NCI-H2171 treated with DMSO at 0.1 percent for 48 hours (cell line): ENCODE data around the gene PPP2R3B.

Experiments
- DNase-seq: peaks from one replicate; lab custom pipeline; 2025; lab: John Stamatoyannopoulos, UW

The PPP2R3B gene

DNA sequence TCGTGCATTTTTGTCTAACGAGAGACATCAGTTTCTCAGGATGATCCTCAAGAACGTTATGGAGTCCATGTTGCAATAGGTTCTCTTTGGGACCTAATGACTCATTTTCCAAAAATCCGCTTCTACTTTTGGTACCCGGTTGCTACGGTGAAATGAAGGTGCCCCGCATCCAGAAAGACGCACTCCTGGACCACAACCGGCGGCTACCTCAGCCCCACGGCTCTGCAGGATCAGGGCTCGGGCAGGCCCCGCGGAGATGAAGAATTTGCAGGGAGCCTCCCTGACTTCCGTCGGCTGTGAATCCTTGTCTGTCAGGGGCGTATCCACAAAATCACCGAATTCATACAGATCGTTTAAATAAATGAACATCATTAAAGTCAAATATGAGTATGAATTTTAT is 83.7 kb downstream of the PPP2R3B start:
- no peak for DNase-seq

DNA sequence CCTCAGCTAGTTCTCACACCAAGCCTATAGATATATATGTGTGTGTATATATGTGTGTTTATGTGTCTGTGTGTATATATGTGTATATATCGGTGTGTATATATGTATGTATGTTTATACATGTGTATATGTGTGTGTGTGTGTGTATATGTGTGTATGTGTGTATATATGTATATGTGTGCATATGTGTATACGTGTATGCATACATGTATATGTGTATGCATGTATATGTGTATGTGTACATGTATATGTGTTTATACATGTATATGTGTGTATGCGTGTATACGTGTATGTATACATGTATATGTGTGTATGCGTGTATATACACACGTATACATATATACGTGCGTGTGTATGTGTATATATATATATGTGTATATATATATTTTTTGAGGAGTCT is 86.4 kb downstream of the PPP2R3B start:
- DNase-seq: no peak

DNA sequence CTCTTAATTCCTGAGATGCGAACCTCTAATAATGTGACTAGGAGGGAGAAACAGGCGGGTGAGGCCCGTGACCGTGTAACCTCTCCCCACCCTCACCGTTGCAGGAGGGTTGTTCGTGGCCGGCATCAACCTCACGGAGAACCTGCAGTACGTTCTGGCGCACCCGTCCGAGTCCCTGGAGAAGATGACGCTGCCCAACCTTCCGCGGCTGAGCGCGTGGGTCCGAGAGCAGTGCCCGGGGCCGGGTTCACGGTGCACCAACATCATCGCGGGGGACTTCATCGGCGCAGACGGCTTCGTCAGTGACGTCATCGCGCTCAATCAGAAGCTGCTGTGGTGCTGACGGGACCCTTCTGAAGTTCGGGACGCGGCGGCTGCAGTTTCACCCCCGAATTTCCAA is 87.7 kb downstream of the PPP2R3B start:
- no peak for DNase-seq

- DNase-seq: no peak
Observed at GRCh38 chrX:295136-295535, 91.6 kb downstream of the PPP2R3B start.

DNA sequence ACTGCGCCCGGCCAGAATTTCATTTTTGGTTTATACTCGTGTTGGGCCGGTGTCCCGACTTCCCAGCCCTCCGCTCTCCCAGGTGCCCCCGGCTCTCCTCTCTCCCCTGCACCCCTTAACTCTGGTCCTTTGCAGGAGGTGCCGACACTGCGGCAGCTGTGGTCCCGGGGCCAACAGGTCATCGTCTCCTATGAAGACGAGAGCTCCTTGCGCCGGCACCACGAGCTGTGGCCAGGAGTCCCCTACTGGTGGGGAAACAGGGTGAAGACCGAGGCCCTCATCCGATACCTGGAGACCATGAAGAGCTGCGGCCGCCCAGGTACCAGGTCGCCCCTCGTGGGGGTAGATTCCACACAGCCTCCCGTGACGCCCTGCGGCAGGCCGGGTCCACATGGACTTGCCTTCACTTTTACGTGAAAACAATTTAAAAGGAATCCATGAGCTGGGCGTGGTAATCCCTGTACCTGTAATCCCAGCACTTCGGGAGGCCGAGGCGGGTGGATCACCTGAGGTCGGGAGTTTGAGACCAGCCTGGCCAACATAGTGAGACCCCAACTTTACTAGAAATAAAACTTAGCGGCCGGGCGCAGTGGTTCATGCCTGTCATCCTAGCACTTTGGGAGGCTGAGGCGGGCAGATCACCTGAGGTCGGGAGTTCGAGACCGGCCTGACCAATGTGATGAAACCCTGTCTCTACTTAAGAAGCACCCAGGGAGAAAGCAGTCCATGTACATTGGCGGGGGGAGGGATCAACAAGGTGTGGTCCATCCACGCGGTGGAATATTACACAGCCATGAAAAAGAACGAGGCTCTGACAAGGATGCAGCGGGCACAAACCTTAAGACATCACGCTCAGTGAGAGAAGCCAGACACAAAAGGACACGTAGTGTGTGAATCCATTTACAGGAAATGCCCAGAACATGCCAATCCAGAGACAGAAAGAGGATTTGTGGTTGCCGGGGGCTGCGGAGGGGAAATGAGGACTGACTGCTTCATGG is 93.5 kb downstream of the PPP2R3B start:
- DNase-seq: no peak

GRCh38 chrX:291411-291901 is 95.3 kb downstream of the PPP2R3B start:
- no peak for DNase-seq

DNA sequence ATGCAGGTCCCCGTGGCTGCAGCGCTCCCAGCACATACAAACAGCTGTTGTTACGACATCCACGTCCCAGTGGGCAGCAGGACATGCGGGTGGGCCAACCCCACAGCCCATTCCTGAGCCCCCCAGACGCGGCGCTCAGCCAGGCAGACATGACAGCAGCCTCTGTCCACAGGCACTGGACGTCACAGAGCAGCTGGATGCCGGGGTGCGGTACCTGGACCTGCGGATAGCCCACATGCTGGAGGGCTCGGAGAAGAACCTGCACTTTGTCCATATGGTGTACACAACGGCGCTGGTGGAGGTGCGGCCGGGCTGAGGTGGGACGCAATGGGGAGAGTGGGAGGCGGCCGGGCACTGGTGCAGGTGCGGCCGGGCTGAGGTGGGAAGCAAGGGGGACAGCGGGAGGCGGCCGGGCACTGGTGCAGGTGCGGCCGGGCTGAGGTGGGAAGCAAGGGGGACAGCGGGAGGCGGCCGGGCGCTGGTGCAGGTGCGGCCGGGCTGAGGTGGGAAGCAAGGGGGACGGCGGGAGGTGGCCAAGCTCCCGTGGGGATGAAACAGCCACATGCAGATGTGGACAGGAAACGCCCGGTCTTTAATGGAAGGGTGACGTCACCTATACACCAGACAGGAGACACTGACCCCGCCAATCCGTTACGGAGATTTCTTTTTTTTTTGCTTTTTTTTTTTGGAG is 96.1 kb downstream of the PPP2R3B start:
- no peak for DNase-seq

- DNase-seq: no peak
Observed at GRCh38 chrX:288561-288991, 98.1 kb downstream of the PPP2R3B start.

- no peak for DNase-seq
Observed at GRCh38 chrX:287670-288069, 99.0 kb downstream of the PPP2R3B start.

GRCh38 chrX:285076-285677 is 101.5 kb downstream of the PPP2R3B start:
- no peak for DNase-seq
